NCI-H446 (cell line): ENCODE measurements around the gene CCDC47.

Experiments
- DNase-seq, 2 experiments: peaks; one replicate each; lab custom pipeline; 2025; lab: John Stamatoyannopoulos, UW

Gene CCDC47

DNA sequence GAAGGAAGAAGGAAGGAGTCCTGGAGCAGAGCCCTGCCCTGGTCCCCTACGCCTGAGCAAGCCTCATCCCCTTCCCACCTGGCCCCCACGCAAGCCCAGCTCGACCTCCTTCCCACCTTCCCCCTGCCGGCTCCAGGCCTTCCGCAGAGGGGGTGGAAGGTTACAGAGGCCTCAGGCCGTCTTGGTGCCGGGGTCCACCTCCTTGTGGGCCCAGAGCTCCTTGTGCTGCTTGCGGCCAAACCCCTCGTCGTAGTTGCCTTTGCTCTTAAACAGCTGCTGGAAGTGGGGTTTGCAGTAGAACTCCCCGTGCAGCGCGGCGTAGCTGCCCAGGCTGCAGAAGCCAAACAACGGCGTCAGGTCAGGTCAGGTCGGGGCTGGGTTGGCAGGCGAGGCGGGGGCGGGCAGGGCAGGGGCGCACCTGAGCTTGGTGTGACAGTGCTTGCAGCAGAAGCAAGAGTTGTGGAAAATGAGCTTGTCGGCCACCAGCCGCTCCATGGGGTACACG, 75.0 kb downstream of the CCDC47 start:
- DNase-seq: no peak

DNA sequence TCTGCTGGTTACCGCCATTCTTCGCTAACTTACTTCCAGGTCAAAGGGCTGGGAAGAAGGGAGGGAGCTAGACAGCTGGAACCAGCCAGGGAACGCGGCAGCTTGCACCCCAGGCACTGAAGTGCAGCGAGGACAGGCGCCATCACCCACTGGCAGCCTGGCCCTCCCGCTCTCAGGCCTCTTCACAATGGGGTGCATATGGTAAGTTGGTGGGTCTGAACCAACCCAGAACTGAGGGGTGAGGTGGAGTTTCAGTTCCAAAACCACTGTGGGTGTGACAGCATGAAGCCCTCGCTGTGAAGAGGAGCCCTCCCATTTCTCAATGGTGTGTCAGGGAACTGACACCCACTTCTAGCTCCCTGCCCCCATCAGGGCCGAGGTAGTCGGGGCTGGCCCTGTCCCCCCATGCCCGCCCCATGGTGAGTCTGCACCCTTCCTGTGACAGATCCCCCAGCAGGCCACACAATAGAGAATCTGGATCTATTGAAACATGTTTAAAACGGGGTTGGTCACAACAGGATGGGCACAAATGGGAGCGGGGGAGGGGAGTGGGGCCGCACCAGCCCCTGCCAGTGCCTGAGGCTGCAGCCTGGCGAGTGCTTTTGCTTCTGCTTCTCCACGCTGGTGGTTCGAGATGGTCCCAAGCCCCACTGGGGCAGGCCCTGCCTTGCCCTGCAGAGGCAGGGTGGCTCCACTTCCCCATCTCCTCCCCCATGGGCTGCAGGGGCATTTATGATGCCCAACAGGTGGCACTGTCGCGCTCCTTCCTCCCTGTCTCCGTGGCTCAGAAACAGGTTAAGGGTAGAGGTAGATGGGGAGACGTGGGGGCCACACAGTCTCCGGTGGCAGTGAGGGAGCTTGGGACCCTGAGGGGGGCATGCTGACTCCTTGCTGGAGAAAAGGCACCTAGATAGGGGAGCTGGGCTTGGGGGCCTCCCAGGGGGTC, 75.8 kb downstream of the CCDC47 start:
- DNase-seq: no peak

DNA sequence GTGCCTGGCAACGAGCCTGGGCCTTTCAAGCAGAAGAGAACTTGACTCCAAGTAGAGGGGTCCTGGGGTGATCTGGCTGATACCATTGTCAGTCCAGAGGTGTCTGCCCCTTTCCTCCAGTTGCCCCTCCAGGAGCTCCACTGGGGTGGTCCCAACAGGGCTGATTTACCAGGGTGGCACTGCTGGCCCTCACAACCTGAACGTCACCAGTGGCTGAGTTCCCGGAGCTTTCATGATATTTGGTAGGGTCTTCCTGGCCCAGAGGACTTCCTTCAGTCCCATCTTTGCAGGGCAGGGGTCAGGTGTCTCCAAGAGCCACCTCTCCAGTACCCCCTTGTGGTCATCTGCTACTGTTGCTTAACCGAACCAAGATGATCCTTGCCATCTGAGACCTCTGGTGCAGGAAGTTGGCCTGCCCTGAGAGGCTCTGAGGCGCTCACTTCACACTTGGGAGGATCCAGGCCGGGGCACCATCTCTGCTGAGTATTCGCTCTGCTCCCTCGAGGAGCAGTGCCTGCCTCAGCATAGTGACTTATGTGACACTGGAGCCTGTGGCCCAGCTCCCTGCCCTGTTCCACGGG, 76.9 kb downstream of the CCDC47 start:
- DNase-seq: peak in 1 of 2 experiments; percentile 6

DNA sequence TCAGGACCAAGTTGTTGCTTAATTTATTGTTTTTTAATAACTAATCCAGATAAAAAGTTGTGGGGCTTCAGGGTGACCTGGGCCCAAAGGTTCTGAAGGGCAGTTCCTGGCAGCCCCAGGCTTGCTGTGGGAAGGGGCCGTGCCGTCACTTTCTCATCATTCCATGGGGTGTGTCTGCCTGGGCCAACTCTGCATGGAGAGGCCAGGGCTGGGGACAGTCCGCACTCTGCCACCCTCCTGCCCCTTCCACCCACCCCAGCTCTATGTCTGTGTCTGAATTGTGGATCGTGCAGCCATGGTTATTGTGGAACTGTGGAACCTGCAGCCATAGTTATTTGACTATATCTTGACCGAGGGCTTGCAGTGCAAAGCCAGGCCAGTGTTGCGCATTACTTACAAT, 77.5 kb downstream of the CCDC47 start:
- no peak for DNase-seq
